K562 (cell line): Measurements from ENCODE around the gene RADX. TPM values are rescaled to one million over a fixed set of nuclear protein-coding genes. Genes with fewer than 3 reads are reported as not detected.
A peak's percentile ranks its signal among the peaks of the same experiment; 100 is the strongest.

Experiments used
- ATAC-seq: fragments of 200-7000 bp; cut with Tn5 transposase; 3 replicates; pipeline ENCODE4 v1.9.1; 2020; ENCODE audit warnings: moderate library complexity
- BruUV-seq: library from RNA; stranded (reverse); fragments of 400-500 nt; replicated peaks from 2 replicates; lab custom pipeline; 2021; lab: Mats Ljungman, UMichigan
- CTCF ChIA-PET: fragments of 300-600 bp; formaldehyde crosslinking; extraction: SDS; loops from one replicate; lab custom pipeline; 2021; ENCODE audit warnings: low intra/inter-chr PET ratio; lab: Yijun Ruan, JAX
- POLR2A ChIA-PET: fragments of 300-600, 350-650 bp; sonication (Branson Sonifier 250); formaldehyde crosslinking; extraction: SDS; loops from one replicate; lab custom pipeline; 2021; ENCODE audit warnings: antibody characterized with exemption, inconsistent platforms; lab: Yijun Ruan, JAX
- DNase-seq, 4 experiments: peaks; one replicate each; pipeline versions ENCODE4 v3.0.0 to v3.0.0-alpha.2; 2011 to 2018; ENCODE audit warnings: low spot score in 3 of 4, mixed read lengths in 3 of 4; ENCODE audit errors: extremely low read depth in 1 of 4
- FAIRE-seq: peaks from 2 replicates; lab custom pipeline; 2011; peaks lifted over from hg19 to GRCh38; lab: Jason Lieb, UNC
- H2AFZ ChIP-seq: 2 replicates; pipeline ENCODE4 v1.6.0; 2011; ENCODE audit warnings: low read depth, low read length, control low read depth, inconsistent platforms
- H3K27ac ChIP-seq: fragments of 200-600 bp; 3 replicates; pipeline ENCODE4 v1.8.0; 2011; ENCODE audit warnings: low read depth, mild to moderate bottlenecking, control low read depth, inconsistent platforms, low read length, moderate library complexity, mixed read lengths; ENCODE audit errors: extremely low read depth
- H3K27me3 ChIP-seq, 2 experiments: fragments of 300-600 bp in 1 of 2; 2 replicates in 1 of 2; 3 replicates in 1 of 2; pipeline versions ENCODE4 v1.6.0 to v1.8.0; 2011; ENCODE audit warnings: inconsistent platforms in 2 of 2, low read length in 2 of 2, mild to moderate bottlenecking in 1 of 2, mixed read lengths in 1 of 2, moderate library complexity in 1 of 2; ENCODE audit not compliant: control insufficient read depth in 2 of 2, insufficient read depth in 2 of 2
- H3K36me3 ChIP-seq: fragments of 300-600 bp; 3 replicates; pipeline ENCODE4 v1.8.0; 2011; ENCODE audit warnings: mild to moderate bottlenecking, low read length, inconsistent platforms; ENCODE audit not compliant: control insufficient read depth, insufficient read depth
- H3K4me1 ChIP-seq, 2 experiments: fragments of 200-600 bp in 1 of 2; replicated peaks in 1 of 2; 2 replicates in 1 of 2; 3 replicates in 1 of 2; pipeline versions ENCODE4 v1.5.1 to v1.8.0; 2011; ENCODE audit warnings: inconsistent platforms in 2 of 2, low read length in 2 of 2, mild to moderate bottlenecking in 1 of 2, mixed read lengths in 1 of 2, moderate library complexity in 1 of 2; ENCODE audit not compliant: control insufficient read depth in 2 of 2, insufficient read depth in 2 of 2
- H3K4me2 ChIP-seq: 2 replicates; pipeline ENCODE4 v1.6.1; 2011; ENCODE audit warnings: low read length, control low read depth, inconsistent platforms, mixed read lengths; ENCODE audit not compliant: insufficient read depth
- H3K4me3 ChIP-seq: fragments of 200-600 bp; sonication (generic), shearing (Covaris generic); 2 replicates; pipeline ENCODE4 v1.5.1; 2016; ENCODE audit warnings: control low read depth, inconsistent platforms
- H3K79me2 ChIP-seq: fragments of 200-600 bp; 3 replicates; pipeline ENCODE4 v1.8.0; 2011; ENCODE audit warnings: low read length, inconsistent platforms; ENCODE audit not compliant: control insufficient read depth, insufficient read depth
- H3K9ac ChIP-seq, 2 experiments: 2 replicates each; pipeline versions ENCODE4 v1.6.0 to v1.6.1; 2011; ENCODE audit warnings: low read depth in 2 of 2, low read length in 2 of 2, control low read depth in 1 of 2, inconsistent platforms in 1 of 2, mild to moderate bottlenecking in 1 of 2, mixed read lengths in 1 of 2; ENCODE audit not compliant: insufficient read depth in 1 of 2
- H3K9me1 ChIP-seq: one replicate; pipeline ENCODE4 v1.6.0; 2011; ENCODE audit warnings: inconsistent platforms, mild to moderate bottlenecking, low read length, moderate library complexity; ENCODE audit not compliant: control insufficient read depth, insufficient read depth
- H3K9me3 ChIP-seq: replicated peaks from 2 replicates; pipeline ENCODE4 v1.5.1; 2011; ENCODE audit warnings: low read depth, low read length, inconsistent platforms; ENCODE audit not compliant: control insufficient read depth, insufficient read depth
- H4K20me1 ChIP-seq: replicated peaks from 2 replicates; pipeline ENCODE4 v1.6.1; 2011; ENCODE audit warnings: low read length, inconsistent platforms, mixed read lengths; ENCODE audit not compliant: control insufficient read depth, insufficient read depth
- ATF3 ChIP-seq, 2 experiments: fragments of 450-650 bp in 1 of 2; sonication (generic) in 1 of 2; formaldehyde crosslinking in 1 of 2; IDR thresholded peaks in 1 of 2; conservative IDR thresholded peaks in 1 of 2; 2 replicates each; pipeline versions ENCODE4 v1.6.1 to v1.8.1; 2016 to 2023; ENCODE audit warnings: mild to moderate bottlenecking in 2 of 2, moderate library complexity in 2 of 2, inconsistent platforms in 1 of 2, missing genetic modification reagents in 1 of 2
- CEBPG ChIP-seq, 3 experiments: fragments of 200-800 bp in 1 of 3; sonication (Bioruptor generic) in 1 of 3; sonication (generic) in 1 of 3; formaldehyde crosslinking in 1 of 3; IDR thresholded peaks in 2 of 3; conservative IDR thresholded peaks in 1 of 3; 2 replicates each; pipeline versions ENCODE4 v1.6.1 to v1.8.0; 2016 to 2022; ENCODE audit warnings: missing compliant biosample characterization in 2 of 3, missing genetic modification characterization in 2 of 3, mild to moderate bottlenecking in 1 of 3, missing genetic modification reagents in 1 of 3
- TRIM24 ChIP-seq, 2 experiments: fragments of 450-650 bp; IDR thresholded peaks; 2 replicates each; pipeline ENCODE4 v1.6.1; 2016
- WGBS: fragments of 100-300 bp; shearing (Covaris generic); methylation state at CpG from one replicate; pipeline ENCODE4 v1.1.6; 2016; ENCODE audit warnings: low coverage, mixed read lengths; ENCODE audit not compliant: insufficient coverage; ENCODE audit errors: missing lambda C conversion rate; 5-methylcytosine and 5-hydroxymethylcytosine counted together
- in situ Hi-C: fragments of 300-500 bp; cut with MboI; formaldehyde crosslinking; loops from 4 replicates; pipeline ENCODE4 v1.15.0; 2018; ENCODE audit warnings: inconsistent platforms, mixed read lengths
- intact Hi-C: fragments of 100-400 bp; cut with micrococcal nuclease; formaldehyde crosslinking; loops from 2 replicates; pipeline ENCODE4 v1.14.2; 2022
- polyA plus RNA-seq, 8 experiments: library from polyadenylated mRNA; depleted of rRNA in 4 of 8; stranded (reverse) in 5 of 8; unstranded in 3 of 8; fragments of >200 nt; fragmentation: Nextera tagmentation in 2 of 8; fragmentation: Illumina TruSeq in 1 of 8; extraction: Ambion mirVana in 2 of 8; extraction: Trizol in 1 of 8; gene quantifications; 2 replicates each; pipeline versions ENCODE4 v1.2.1 to v1.2.3, GENCODE V29; 2011 to 2014; ENCODE audit warnings: inconsistent platforms in 1 of 8, missing spikeins in 1 of 8
- total RNA-seq, 7 experiments: library from RNA; depleted of rRNA in 6 of 7; stranded (reverse); fragments of >200 nt in 6 of 7; fragmentation: Illumina TruSeq in 2 of 7; extraction: Trizol in 2 of 7; gene quantifications; 2 replicates each; pipeline versions ENCODE4 v1.2.1 to v1.2.3, GENCODE V29; 2011 to 2021; ENCODE audit warnings: low replicate concordance in 1 of 7
- TF ChIP-seq, protein P1 (sequence below): fragments of 450-650 bp; IDR thresholded peaks from 2 replicates; pipeline ENCODE4 v1.7.0; 2016; ENCODE audit warnings: borderline replicate concordance
- TF ChIP-seq, protein P2 (sequence below): sonication (generic); formaldehyde crosslinking; IDR thresholded peaks from 2 replicates; pipeline ENCODE4 v1.8.0; 2022; ENCODE audit warnings: mild to moderate bottlenecking, missing genetic modification reagents

The RADX gene
- total and polyA plus RNA-seq, 9 of the 15 experiments (the other 6 are each of a cell fraction or from before 2014, with no cell fraction given) = 0.03 to 0.40 (median 0.12) TPM; not detected in 1

- DNase-seq (no peak), FAIRE-seq (no peak), ATAC-seq (no peak)
- Histone ChIP-seq H3K4me2 (no peak overlapping the region), H3K9ac (no peak overlapping the region), H3K79me2 (no peaks in the 10 kb centered on the region), H4K20me1 (no peaks in the 10 kb centered on the region), H3K27me3 (no peaks in the 10 kb centered on the region), H3K36me3 (no peaks in the 10 kb centered on the region), H2AFZ (no peak overlapping the region), H3K9me3 (no peaks in the 10 kb centered on the region), H3K4me3 (no peak overlapping the region), H3K27ac (no peak overlapping the region), H3K9me1 (no peaks in the 10 kb centered on the region), H3K4me1 (no peaks in the 10 kb centered on the region)
- intact Hi-C loops = no loop called here
- in situ Hi-C loops = no loop called here
- BruUV-seq = no TSS peak
- ChIA-PET POLR2A (no interaction called here), CTCF (no interaction called here)
- peak; percentile 39; the same call in 1 of the 2 replicates for TF ChIP-seq ATF3 (IDR thresholded peaks at IDR 0.05)
- no peak for TF ChIP-seq ATF3 (CRISPR knock-in tag; conservative IDR thresholded peaks at IDR 0.05)
- TF ChIP-seq, protein P1, sequence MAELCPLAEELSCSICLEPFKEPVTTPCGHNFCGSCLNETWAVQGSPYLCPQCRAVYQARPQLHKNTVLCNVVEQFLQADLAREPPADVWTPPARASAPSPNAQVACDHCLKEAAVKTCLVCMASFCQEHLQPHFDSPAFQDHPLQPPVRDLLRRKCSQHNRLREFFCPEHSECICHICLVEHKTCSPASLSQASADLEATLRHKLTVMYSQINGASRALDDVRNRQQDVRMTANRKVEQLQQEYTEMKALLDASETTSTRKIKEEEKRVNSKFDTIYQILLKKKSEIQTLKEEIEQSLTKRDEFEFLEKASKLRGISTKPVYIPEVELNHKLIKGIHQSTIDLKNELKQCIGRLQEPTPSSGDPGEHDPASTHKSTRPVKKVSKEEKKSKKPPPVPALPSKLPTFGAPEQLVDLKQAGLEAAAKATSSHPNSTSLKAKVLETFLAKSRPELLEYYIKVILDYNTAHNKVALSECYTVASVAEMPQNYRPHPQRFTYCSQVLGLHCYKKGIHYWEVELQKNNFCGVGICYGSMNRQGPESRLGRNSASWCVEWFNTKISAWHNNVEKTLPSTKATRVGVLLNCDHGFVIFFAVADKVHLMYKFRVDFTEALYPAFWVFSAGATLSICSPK = no peak
- peak in 1 of 2 experiments; percentile 41; a peak in 2 of 4 replicates for TF ChIP-seq TRIM24 (IDR thresholded peaks at IDR 0.05)
- TF ChIP-seq, protein P2, sequence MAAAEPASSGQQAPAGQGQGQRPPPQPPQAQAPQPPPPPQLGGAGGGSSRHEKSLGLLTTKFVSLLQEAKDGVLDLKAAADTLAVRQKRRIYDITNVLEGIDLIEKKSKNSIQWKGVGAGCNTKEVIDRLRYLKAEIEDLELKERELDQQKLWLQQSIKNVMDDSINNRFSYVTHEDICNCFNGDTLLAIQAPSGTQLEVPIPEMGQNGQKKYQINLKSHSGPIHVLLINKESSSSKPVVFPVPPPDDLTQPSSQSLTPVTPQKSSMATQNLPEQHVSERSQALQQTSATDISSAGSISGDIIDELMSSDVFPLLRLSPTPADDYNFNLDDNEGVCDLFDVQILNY (CRISPR knock-in tag) = no peak
- no peak for TF ChIP-seq CEBPG (CRISPR knock-in tag; IDR thresholded peaks at IDR 0.05)
- TF ChIP-seq CEBPG (tag; conservative IDR thresholded peaks at IDR 0.05 in 1 of 2, IDR thresholded peaks at IDR 0.05 in 1 of 2) = peak in 1 of 2 experiments; percentile 52; a peak in 1 of 4 replicates
- WGBS = 0% methylated on average over 1 of the region's 1 CpG
Observed at GRCh38 chrX:106606571-106606970, 5.2 kb upstream of the RADX start.
